GM19099 (cell line): ENCODE data around the gene MADD.

Experiments used
- POLR2A ChIP-seq: IDR thresholded peaks from 3 replicates; pipeline ENCODE4 v1.6.1; 2011; ENCODE audit warnings: low read depth; ENCODE audit not compliant: insufficient read length; ENCODE audit errors: extremely low read depth

MADD gene

DNA sequence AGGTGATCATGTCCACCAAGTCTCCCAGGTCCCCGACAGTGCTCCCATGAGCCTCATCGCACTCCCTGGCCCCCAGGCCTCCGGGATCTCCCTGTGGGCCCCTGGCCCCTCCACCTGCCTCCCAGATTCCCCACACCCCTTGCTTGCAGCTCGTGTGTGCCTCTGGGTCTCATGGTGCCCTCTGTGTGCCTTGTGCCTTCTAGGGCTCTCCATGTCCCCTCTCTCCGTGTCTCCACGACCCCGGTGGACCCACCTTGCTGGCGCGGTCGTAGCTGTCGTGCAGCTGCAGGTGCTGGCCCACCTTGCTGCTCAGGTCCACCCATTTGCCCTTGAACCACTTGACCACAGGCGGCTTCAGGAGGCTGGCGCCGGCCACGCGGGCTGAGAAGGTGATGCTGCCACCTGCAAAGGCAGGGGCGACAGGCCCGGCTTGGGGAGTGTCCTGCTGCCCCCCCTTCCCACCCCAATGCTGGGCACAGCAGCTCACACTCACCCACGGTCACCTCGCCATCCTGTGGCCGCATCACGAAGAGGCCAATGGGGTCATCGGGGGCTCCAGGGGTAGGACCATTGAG is 79.7 kb downstream of the MADD start:
- no peak for TF ChIP-seq POLR2A

DNA sequence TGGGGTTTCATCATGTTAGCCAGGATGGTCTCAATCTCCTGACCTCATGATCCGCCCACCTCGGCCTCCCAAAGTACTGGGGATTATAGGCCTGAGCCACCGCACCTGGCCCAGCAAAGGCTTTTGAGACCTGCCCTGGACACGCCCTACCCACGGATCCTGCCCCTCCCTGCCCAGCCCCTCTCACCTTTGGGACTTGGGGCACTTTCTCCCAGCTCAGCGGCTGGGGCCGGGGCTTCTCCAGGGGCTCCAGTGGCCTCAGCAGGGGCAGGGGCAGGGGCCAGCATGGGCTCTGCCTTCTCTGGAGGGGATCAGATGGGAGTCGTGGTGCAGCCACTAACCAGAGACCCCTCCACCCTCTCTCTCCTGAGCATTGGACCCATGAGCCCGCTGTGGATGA is 80.4 kb downstream of the MADD start:
- TF ChIP-seq POLR2A: no peak

DNA sequence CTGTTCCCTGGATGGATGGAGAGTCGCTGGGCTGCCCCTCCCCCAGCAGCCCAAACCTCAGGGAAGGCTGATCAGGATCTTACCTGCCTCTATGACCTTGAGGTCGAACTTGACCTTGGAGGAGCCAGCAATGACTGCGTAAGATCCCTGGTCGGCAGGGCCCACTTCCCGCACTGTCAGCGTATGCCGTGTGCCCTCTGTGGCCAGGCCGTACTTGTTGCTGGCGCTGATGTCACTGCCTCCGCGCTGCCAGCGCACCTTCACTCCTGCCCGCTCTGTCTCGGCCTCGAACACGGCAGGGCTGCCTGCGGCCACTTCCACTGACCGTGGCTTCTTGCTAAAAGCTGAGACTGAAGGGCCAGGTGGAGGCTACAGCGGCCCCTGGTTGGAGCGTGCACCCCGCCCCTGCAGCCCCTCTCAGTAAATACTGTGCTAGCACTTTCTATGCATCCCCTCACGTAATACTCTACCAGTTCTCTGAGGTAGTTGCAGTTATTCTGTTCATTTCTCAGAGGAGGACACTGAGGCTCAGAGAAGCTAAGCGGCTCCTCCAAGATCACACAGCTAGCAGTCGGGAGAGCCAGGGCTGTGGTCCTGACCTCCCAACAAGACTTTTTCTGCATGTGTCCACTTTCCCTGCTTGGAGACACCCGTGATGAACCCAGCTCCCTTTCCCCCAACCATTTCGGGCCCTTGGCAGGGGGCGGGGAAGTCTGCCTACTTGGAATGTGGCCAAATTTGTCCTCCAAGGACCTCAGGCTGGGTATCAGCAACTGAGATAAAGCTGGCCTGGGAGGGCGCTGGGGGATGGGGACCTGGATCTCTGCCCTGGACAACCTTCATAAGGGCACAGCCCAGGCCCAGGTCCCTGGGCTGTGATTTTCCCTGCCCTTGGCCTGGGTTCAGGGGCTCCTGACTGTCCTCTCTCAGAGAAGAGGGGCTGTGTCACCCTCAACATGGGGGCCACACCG is 81.5 kb downstream of the MADD start:
- no peak for TF ChIP-seq POLR2A

DNA sequence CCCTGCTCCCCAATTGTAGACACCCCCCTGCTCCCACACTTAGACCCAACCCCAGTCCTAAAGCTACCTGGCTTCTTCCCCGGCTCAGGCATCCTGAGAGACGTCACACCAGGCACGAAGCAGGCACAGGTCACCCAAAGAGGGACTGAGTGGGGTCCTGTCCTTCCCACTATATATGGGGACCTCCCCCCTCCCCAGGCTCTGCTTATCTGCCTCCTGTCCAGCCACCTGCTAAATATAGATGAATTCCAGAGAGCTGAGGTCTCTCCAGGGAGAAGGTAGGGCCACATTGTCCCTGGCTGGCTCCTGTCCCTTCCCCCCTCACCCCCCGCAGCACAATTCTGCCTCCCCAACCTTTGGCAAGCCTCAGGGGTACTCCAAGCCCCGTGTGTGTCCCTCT is 82.6 kb downstream of the MADD start, which contains the start of gene MYBPC3:
Gene MYBPC3 (minus strand): TSS at position 147 of the 400 bp plus-strand sequence. CDS start 55 bp downstream, at position 92.
- TF ChIP-seq POLR2A: no peak

DNA sequence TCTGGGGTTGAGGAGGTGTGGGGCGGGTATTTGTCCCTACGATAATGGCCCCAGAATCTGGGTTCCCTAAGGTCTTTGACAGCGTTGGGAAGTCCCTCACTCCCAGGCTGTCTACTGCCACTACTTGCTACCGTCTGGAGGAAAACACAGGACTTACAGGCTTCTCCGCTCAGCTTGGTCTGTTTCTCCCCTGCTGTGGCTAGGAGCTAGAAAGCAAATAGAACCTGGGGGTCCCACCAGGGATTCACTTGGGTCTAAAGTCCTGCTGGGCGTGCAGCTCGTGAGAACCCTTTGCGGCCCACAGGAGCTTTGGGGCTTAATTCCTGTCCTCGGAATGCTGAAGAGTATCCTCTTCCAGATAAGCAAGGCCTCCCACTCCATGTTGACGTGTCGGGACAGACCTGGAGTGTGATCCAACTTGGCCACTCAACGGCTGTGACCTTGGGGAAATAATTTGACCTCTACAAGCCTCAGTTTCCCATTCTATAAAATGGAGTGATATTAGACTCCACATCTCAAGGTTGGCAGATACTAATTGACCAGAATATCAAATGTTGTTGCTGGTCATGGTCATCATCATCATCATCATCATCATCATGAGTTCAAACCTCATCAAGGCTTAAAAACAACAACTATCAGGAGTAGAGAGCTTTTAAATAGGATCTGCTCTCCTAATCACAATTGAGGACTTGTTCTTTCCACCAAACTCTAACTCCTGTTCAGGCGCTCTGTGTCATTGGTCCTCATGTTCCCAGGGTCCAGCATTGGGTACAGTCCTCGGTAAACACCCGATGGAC is 84.2 kb downstream of the MADD start:
- TF ChIP-seq POLR2A: no peak

DNA sequence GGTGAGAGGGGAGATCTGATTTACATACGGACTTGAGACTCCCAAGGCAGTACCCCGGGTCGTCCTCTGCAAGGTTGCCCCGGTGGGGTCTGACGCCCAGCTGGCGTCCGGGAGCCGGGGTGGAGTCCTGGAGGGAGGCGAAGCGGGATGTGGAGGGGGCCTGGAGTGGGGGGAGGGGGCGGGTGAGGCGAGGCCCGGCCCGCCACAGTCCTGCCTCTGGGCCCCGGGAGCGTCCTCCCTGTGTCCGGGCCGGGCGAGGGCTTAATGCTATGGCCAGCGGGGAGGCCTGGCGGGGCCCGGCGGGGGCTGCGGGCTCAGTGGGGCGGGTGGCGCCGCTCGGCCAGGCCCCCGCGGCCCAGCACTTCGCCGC is 85.0 kb downstream of the MADD start:
- no peak for TF ChIP-seq POLR2A

DNA sequence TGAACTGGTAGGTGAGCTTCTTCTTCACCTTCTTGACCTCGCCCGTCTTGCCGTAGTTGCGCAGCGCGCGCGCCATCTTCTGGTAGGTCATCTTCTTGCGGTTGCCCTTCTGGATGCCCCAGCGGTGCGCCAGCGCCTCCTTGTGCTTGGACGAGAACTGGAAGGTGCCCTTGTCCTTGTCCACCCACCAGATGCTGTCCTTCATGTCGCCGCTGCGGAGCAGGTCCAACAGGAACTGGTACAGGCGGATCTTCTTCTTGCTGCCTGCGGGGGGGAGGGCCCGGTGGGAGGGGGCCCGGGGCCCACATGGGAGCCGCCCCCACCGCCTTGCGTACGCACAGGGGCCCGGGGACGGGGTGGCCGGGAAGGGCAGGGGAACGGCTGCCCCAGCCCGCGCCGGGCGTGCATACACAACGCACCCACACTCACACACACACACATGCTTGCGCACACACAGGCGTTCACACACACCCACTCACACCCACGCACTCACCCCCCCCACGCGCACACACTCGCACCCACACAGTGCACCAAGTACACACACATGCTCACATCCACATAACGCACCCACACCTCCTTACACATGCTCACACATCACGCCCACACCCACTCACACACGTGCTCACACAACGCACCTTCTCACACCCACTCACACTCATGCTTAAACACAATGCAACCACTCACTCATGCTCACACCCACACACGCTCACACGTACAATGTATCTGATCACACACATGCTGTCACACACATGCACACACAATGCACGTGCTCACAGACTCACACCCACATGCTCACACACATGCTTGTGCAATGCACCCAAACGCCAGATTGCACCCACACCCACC is 85.6 kb downstream of the MADD start:
- no peak for TF ChIP-seq POLR2A

DNA sequence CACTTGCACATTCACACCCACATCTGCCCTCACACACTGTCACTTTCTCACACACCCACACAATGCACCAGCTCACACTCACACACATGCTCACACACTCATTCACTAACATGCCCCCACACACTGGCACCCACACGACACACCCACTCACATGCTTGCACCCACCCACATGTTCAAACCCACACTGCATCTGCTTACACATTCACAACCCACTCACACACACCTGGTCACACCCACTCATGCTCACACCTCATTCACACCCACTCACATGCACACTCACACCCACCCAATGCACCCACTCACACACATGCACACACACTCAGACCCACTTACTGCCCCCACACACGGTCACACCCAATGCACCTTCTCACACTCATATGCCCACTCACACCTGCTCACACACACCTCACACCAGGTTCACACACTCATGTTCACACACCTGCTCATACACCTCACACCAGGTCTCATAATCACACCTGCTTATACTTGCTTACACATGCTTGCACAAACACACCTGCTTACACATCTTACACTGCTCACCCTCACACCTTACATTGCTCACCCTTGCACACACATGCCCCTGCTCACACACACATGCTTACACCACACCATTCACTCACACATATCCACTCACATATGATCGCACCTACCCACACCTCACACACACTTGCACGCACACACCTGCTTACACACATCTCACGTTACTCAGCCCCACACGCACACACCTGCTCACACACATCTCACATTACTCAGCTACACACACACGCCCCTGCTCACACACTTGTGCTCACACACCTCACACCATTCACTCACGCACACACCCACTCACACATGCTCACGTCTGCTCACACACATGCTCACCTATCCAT is 86.4 kb downstream of the MADD start:
- TF ChIP-seq POLR2A: no peak

DNA sequence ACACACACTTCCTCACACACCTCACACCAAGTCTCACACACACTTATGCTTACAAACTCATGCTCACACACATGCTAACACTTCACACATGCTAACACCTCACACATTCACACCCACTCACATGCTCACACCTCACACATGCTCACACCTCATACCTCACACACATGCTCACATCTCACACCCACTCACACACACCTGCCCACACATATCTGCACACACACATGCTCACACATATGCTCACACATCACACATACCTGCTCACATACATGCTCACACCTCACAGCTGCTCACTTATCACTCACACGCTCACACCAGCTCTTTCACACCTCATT is 87.0 kb downstream of the MADD start:
- no peak for TF ChIP-seq POLR2A

DNA sequence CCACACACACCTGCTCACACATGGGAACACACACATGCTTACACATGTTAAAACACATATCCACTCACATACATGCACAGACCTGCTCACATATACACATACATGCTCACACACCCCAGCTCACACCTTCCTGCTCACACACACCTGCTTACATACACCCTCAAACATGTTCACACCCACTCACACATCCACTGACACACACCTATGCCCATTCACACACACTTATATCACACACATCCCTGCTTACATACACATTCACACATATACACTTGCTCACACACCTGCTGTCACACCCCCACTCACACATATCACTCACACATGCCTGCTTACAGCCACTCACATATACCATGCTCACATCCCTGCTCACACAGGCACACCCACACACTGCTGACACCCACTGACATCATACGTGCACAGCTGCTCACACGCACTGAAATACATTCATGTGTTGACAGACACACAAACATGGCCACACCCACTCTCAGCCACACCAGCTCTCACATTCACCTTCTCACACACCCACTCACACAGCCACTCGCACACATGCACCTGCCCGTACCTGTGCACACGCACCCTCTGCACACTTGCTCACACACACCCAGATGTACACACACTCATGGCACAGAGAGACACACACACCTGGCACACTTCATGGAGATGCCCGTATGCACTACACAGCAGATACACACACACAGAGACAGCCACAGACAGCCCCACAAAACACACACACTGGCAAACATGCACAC is 88.2 kb downstream of the MADD start:
- TF ChIP-seq POLR2A: no peak

DNA sequence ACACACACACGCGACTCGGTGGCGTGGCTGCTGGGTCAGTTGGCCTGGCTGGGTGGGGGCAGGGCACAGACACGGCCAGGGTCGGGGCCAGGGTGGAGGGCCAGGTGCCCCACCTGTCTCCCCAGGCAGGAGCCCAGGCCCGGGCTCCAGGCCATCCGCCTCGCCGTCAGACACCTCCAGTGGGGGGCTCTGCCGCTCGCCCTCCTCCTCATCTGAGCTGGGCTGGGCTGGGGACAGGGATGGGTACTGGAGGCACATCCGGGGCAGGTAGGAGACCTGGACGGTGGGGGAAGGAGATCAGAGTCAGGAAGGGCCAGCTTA is 88.8 kb downstream of the MADD start:
- TF ChIP-seq POLR2A: no peak

DNA sequence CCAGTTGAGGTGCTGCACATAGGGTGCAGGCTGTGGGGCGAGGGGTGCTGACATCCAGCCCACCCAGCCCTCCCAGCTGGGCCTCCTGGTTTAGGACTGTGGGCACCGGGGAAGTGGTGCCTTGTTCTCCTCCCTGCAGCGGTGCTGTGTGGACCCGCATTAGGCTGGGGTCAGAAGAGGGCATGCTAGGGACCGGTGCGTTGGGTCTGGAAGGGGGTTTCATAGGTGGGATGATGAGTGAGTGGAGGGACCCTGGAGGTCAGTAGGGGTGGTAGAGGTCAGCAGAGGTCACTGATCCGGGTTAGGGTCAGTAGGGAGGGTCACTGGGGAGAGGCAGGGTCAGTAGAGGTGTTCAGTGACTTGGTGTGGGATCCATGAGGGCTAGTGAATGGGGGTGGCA is 89.2 kb downstream of the MADD start:
- TF ChIP-seq POLR2A: no peak

DNA sequence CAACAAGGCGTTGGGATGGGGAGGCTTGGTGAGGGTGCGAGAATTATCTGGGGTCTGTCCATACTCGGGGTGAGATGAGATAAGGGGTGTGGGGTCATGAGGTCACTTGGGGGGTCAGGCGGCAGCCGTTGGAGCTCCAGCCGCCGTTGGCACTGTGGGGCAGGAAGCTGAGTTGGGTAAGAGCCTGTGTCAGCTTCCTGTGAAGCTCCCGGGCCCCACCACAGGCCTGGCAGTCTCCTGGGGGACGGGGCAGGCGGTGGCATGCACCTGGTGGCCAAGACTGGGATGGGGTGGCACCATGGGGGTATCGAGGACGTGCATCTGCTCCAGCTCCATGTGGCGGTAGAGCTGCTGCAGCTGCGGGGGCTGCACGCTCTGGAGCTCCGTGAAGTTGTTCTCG is 89.7 kb downstream of the MADD start:
- TF ChIP-seq POLR2A: no peak
